ENCODE measurements around the gene BABAM2. TPM values are rescaled to one million over a fixed set of nuclear protein-coding genes. Genes with fewer than 3 reads are reported as not detected.

Gene BABAM2
- polyA plus RNA-seq, 1 experiment = 32.6 TPM

GRCh38 chr2:28350196-28350595 lies 459.7 kb downstream of the BABAM2 start:
- POLR2A ChIA-PET = interaction anchor here (0.6 kb wide), 1 partner anchor 405 kb away, joined by 3 read pairs; no protein-coding TSS in a partner anchor
- no peaks in the 10 kb centered on the region for H3K36me3 ChIP-seq (ENCODE audit: control insufficient read depth, insufficient read depth, low read length)
- no peaks in the 10 kb centered on the region for H3K27me3 ChIP-seq (ENCODE audit: control insufficient read depth, insufficient read depth, low read length)
- CTCF ChIA-PET = interaction anchor here (0.6 to 1.3 kb wide), 2 partner anchors 10 to 74 kb away, joined by 4 read pairs; no protein-coding TSS in a partner anchor
- H3K4me3 ChIP-seq (ENCODE audit: low read depth, low read length) = no peak overlapping the region
- no peak for TF ChIP-seq CTCF (IDR thresholded peaks at IDR 0.05; ENCODE audit: insufficient read depth, low read depth, low read length)
- no peak for DNase-seq (ENCODE audit: low read depth)

- CTCF ChIA-PET = interaction anchor here (1.3 kb wide), 1 partner anchor 10 kb away, joined by 4 read pairs; no protein-coding TSS in a partner anchor
- Histone ChIP-seq H3K36me3 (ENCODE audit: control insufficient read depth, insufficient read depth, low read length) (no peaks in the 10 kb centered on the region), H3K4me3 (ENCODE audit: low read depth, low read length) (no peak overlapping the region), H3K27me3 (ENCODE audit: control insufficient read depth, insufficient read depth, low read length) (no peaks in the 10 kb centered on the region)
- POLR2A ChIA-PET = no interaction called here
- DNase-seq (ENCODE audit: low read depth) = no peak
- no peak for TF ChIP-seq CTCF (IDR thresholded peaks at IDR 0.05; ENCODE audit: insufficient read depth, low read depth, low read length)
Measured at GRCh38 chr2:28350791-28351285, 460.3 kb downstream of the BABAM2 start.

- H3K27me3 ChIP-seq (ENCODE audit: control insufficient read depth, insufficient read depth, low read length) = no peaks in the 10 kb centered on the region
- H3K4me3 ChIP-seq (ENCODE audit: low read depth, low read length) = no peak overlapping the region
- no peak for TF ChIP-seq CTCF (IDR thresholded peaks at IDR 0.05; ENCODE audit: insufficient read depth, low read depth, low read length)
- ChIA-PET POLR2A (no interaction called here), CTCF (interaction anchor here (1.2 to 1.4 kb wide), 2 partner anchors 10 to 14 kb away, joined by 3 to 5 read pairs; no protein-coding TSS in a partner anchor)
- no peaks in the 10 kb centered on the region for H3K36me3 ChIP-seq (ENCODE audit: control insufficient read depth, insufficient read depth, low read length)
- DNase-seq (ENCODE audit: low read depth) = no peak
Measured at GRCh38 chr2:28351621-28352020, 461.1 kb downstream of the BABAM2 start.

- CTCF ChIA-PET = interaction anchor here (1.2 to 1.4 kb wide), 2 partner anchors 9 to 14 kb away, joined by 3 to 5 read pairs; no protein-coding TSS in a partner anchor
- no peak for DNase-seq (ENCODE audit: low read depth)
- Histone ChIP-seq H3K36me3 (ENCODE audit: control insufficient read depth, insufficient read depth, low read length) (no peaks in the 10 kb centered on the region), H3K27me3 (ENCODE audit: control insufficient read depth, insufficient read depth, low read length) (no peaks in the 10 kb centered on the region), H3K4me3 (ENCODE audit: low read depth, low read length) (no peak overlapping the region)
- TF ChIP-seq CTCF (IDR thresholded peaks at IDR 0.05; ENCODE audit: insufficient read depth, low read depth, low read length) = no peak
- POLR2A ChIA-PET = no interaction called here
Measured at GRCh38 chr2:28352104-28352503, 461.6 kb downstream of the BABAM2 start.

GRCh38 chr2:28352610-28353195 lies 462.2 kb downstream of the BABAM2 start:
- no peak for DNase-seq (ENCODE audit: low read depth)
- no peak for TF ChIP-seq CTCF (IDR thresholded peaks at IDR 0.05; ENCODE audit: insufficient read depth, low read depth, low read length)
- no peak overlapping the region for H3K4me3 ChIP-seq (ENCODE audit: low read depth, low read length)
- no peaks in the 10 kb centered on the region for H3K36me3 ChIP-seq (ENCODE audit: control insufficient read depth, insufficient read depth, low read length)
- ChIA-PET POLR2A (no interaction called here), CTCF (interaction anchor here (1.2 to 1.4 kb wide), 2 partner anchors 9 to 13 kb away, joined by 3 to 5 read pairs; no protein-coding TSS in a partner anchor)
- no peaks in the 10 kb centered on the region for H3K27me3 ChIP-seq (ENCODE audit: control insufficient read depth, insufficient read depth, low read length)

Measured in BJ (cell line).